GM21360 (cell line): ENCODE measurements around the gene SCIN.
"Not testable (repeated sequence)": the region's sequence is repeated elsewhere in the genome, so short reads cannot be mapped to it uniquely, and the experiment has no call there.

Source experiments
- ATAC-seq: cut with Tn5 transposase; IDR thresholded peaks from one replicate; pipeline ENCODE4 v1.9.1; 2021; ENCODE audit warnings: mild to moderate bottlenecking, moderate library complexity; ENCODE audit not compliant: unreplicated experiment

The SCIN gene

GRCh38 chr7:12610899-12611298 lies 40.4 kb downstream of the SCIN start:
- ATAC-seq, result no peak

GRCh38 chr7:12612622-12613021 lies 42.1 kb downstream of the SCIN start:
- no peak for ATAC-seq

- no peak for ATAC-seq
Observed at GRCh38 chr7:12619461-12620069, 49.0 kb downstream of the SCIN start.

GRCh38 chr7:12620371-12620770 lies 49.9 kb downstream of the SCIN start:
- ATAC-seq, result no peak

- ATAC-seq, result no peak
Observed at GRCh38 chr7:12623223-12623622, 52.7 kb downstream of the SCIN start.

GRCh38 chr7:12623885-12624498 lies 53.5 kb downstream of the SCIN start:
- no peak for ATAC-seq

- ATAC-seq, result no peak
Observed at GRCh38 chr7:12625836-12626235, 55.3 kb downstream of the SCIN start.

- no peak for ATAC-seq
Observed at GRCh38 chr7:12629816-12630512, 59.4 kb downstream of the SCIN start.

GRCh38 chr7:12630513-12630819 lies 59.9 kb downstream of the SCIN start:
- no peak for ATAC-seq

- ATAC-seq, result no peak
Observed at GRCh38 chr7:12633582-12633981, 63.1 kb downstream of the SCIN start.

GRCh38 chr7:12635830-12636229 lies 65.3 kb downstream of the SCIN start:
- no peak for ATAC-seq

GRCh38 chr7:12637328-12637727 lies 66.8 kb downstream of the SCIN start:
- ATAC-seq, result no peak

GRCh38 chr7:12637819-12638592 lies 67.5 kb downstream of the SCIN start:
- ATAC-seq, result peak; percentile 51

- peak; percentile 34 for ATAC-seq
Observed at GRCh38 chr7:12638851-12639456, 68.4 kb downstream of the SCIN start.

GRCh38 chr7:12640299-12641096 lies 70.0 kb downstream of the SCIN start:
- no peak for ATAC-seq

GRCh38 chr7:12641196-12641595 lies 70.7 kb downstream of the SCIN start:
- no peak for ATAC-seq

GRCh38 chr7:12642508-12642907 lies 72.0 kb downstream of the SCIN start:
- no peak for ATAC-seq

- no peak for ATAC-seq
Observed at GRCh38 chr7:12643001-12643643, 72.6 kb downstream of the SCIN start.

GRCh38 chr7:12643644-12644043 lies 73.1 kb downstream of the SCIN start:
- ATAC-seq, result no peak

- ATAC-seq, result not testable (repeated sequence)
Observed at GRCh38 chr7:12645212-12645611, 74.7 kb downstream of the SCIN start.
